NCI-H1694 (cell line): ENCODE measurements around the gene CDH5.

Experiments
- DNase-seq: peaks from one replicate; lab custom pipeline; 2025; lab: John Stamatoyannopoulos, UW

The CDH5 gene

DNA sequence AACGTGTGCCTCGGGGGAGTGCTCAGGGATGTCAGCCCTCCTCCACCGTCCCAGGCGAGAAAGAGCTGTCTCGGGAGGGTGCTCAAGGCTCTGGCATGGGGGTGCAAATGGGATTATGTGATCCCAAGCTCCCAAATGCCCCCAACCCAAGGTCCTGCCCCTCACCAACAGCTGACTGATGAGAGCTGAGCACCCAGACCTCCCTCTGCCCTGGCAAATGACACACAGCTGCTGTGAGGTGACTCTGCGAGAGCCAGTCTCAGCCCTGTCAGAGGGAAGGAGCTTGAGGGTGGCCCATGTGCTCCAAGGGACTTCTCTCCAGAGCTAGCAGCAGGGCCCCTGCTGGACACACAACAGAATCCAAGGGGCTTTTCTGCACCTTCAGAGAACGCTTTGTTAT, 7.7 kb downstream of the CDH5 start:
- DNase-seq: no peak

DNA sequence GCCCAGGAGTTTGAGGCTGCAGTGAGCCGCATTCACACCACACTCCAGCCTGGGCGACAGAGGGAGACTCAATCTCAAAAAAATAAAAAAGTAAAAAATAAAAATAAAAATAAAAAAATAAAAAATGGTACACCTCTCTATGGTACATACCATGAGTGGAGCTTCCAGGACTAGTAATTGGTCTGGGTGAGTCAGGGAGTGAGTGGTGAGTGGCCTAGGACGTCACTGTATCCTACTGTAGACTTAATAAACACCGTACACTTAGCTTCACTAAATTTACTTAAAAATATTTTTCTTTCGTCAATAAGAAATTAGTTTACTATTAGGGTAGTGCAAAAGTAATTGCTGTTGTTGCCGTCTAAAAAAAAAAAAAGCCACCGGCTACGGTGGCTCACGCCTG, 9.0 kb downstream of the CDH5 start:
- no peak for DNase-seq

DNA sequence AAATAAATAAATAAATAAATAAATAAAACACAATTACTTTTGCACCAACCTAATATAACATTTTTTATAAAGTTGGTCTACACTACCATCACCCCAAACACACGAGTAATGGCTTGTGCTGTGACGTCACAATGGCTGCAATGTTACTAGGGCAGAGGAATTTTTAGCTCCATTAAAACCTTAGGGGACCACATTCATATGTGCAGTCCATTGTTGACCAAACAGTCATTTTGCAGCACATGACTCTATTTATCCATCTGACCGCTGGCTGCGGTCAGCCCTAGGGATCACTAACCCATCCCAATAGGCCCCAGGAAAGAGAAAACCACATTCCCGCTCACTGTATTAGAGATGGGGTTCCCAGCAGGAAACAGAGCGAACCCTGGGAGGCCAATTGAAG, 9.6 kb downstream of the CDH5 start:
- DNase-seq: no peak

DNA sequence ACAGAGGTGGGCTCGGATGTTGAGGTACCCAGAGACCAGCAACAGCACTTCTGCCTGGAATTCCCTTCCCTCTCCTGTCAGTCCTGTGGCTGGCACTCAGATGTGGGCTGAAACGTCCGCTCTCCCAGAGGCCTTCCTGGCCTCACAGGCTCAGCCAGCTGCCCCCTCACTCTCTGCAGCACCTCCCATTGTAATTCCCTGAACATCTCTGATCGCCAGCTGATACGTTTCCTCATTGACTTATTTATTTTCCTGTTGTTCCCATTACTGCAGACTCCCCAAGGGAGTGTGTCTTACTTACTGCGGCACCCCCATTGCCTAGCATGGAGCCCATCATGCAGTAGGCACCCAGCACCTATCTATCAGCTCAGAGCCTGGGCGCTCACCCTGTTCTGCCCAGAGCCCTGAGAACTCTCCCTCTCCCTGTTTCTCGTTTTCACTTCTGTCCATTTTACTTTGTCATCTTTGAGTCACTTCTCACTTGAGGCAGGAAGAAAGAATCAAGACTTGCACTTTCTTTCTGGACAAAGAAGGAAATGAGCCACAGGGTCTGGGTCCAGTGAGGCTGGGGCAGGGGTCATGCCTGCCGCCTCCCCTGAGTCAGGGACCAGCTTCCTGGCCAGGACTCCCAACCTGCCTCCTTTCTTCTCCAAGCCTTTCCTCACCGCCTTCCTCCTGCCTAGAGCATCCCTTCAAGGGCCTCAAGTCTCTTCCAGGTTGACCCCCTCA, 10.2 kb downstream of the CDH5 start:
- DNase-seq: no peak

DNA sequence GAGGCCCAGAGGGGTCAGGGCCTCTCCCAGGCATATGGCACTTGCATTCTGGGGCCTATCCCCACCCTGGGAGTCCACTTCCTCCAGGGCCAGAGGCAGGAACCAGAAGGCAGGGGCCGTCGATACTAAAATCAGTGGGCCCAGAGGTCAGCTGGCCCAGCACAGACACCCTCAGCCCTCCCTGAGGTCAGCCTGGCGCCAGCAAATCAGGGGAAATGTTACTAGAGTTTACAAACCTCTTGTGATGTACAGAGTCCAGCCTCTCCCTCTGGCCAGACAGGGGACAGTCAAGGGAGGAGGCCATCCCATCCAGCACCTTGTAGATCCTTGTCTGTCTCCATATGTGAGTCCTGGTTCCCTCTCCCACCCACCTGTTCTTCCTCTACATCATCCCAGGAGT, 10.8 kb downstream of the CDH5 start:
- no peak for DNase-seq

DNA sequence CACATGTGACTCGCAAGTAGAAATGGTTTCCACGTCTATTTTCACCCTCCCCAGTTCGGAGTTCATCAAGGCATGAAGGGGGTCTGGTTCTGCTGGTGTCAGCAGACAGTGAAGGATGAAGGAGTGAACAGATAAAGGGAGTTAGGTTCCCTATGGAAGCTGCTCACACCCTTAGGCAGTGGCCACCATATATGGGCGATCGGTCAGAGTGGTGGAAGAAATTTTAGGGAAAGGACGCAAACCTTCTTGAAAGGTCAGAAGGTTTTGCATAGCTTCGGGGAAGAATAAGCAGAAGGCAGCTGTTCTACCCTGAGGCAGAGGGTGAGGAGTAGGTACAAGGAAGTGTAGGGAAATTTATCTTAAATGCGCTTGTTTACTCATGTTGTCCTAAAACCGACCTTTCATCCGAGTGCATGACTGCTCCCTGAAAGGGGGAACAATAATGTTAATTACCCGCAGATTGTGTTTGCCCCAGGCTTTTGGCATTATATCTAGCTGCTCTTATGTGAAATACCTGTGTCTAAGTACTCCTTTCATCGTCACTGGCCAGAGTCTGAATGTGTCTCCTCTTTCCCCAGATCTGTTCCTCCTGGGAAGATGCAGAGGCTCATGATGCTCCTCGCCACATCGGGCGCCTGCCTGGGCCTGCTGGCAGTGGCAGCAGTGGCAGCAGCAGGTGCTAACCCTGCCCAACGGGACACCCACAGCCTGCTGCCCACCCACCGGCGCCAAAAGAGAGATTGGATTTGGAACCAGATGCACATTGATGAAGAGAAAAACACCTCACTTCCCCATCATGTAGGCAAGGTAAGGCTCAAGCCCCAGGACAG, 12.5 kb downstream of the CDH5 start:
- no peak for DNase-seq

DNA sequence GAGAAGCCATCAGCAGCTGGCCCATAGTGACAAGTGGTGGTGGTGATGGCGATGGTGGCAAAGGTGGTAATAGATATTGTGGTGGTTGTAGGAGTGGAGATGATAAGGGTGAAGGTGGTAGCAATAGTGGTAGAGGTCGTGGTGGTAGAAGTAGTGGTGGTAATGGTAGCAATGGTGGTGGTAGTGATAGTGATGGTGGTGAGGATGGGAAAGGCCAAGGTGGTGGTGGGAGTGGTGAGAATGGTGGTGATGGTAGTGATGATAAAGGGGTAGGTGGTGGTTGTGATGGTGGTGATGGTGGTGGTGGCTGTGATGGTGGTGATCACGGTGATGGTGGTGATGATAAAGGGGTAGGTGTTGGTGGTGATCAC, 13.1 kb downstream of the CDH5 start:
- DNase-seq: no peak

DNA sequence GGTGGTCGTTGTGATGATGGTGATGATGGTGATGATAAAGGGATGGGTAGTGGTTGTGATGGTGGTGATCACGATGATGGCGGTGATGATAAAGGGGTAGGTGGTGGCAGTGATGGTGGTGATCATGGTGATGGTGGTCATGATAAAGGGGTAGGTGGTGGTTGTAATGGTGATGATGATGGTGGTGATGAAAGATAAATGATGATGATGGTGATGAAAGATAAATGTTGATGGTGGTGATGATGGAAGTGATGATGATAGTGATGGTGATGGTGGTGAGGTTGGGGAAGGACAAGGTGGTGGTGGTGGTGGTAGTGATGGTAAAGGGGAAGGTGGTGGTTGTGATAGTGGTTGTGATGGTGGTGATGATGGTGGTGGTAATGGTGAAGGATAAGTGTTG, 13.9 kb downstream of the CDH5 start:
- DNase-seq: no peak

DNA sequence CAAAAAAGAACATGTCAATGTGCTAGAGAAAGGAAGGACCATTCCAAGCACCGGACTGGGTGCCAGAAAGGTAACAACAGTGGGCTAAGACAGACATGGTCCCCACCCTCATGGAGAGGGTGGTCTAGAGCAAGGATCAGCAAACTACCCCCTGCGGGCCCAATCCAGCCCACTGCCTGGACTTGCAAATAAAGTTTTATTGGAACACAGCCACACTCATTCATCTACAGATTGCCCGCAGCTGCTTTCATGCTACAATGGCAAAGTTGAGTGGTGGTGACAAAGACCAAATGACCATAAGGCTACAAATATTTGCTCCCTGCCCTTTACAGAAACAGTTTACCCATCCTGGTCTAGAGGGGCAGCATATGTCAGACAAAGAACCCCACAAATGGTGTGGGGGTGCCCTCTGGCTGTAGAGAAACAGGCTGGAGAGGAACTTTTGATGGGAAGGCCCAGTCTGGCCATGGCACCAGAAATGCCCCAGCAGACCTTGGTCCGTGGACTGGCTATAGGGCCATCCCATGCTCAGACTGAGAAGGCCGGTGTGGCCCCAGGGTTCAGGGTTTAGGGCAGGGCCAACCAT, 15.2 kb downstream of the CDH5 start:
- DNase-seq: no peak

DNA sequence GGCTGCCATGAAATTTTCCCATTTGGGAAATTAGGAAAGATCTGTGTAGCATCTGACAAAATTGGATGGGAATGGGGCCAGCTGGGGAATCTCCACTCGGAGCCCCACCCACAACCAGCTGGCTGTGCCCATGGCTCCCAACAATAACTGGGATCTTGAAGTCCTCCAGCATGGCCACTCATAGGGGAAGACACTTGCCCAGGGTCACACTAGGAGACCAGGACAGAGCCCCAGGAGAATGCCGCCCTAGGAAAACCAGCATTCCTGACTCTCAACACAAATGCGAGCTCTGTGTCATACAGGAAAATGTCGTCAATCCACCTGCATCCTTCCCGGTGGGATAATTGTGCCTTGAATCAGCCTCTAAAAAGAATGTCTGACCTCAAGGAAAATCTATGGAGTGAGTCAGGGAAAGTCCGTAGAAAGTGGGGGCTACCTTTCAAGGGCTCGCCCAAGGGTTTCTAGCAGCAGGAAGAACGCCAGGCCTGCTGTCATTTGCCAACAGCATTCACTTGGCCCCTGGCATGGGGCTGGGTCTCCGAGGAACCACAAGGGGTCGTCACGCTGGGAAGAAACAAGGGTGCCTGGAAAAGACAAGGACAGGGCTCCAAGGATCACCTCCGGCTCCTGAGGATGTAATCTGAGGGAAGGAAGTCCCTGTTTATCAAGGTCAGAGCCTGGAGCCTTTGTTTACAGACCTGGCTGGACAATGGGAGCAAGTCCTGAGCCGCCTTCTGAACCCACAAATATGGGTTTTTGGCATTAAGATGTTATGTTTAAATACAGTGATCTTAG, 15.9 kb downstream of the CDH5 start:
- no peak for DNase-seq

DNA sequence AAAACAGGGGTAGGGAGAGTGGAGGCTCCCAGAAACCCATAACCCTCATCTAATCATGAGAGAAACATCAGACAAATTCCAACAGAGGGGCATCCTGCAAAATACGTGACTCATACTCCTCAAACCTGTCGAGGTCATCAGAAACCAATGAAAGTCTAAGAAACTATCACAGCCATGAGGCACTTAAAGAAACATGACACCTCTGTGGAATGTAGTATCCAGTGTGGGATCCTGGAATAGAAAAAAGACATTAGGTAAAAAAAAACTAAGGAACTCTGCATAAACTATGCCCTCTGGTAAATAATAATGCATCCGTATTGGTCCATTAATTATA, 16.4 kb downstream of the CDH5 start:
- no peak for DNase-seq

DNA sequence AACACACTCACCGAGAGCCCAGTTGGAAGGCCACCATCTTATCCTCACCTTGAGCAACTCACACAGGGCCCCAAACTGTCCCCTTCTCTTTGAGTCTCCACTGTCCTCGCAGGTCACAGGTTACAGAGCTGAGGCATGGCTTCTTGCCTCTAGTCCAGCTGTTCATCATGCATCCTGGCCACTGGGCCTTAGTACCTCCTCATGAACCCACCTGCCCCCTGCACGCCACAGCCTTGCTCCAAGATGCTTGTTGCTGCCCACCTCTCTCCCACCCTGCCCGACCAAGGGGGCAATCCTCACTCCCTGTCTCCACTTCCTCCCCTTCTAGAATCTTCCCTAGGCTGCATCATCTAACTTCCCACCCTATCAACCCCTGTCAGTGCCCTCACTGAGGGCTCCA, 17.1 kb downstream of the CDH5 start:
- DNase-seq: no peak

DNA sequence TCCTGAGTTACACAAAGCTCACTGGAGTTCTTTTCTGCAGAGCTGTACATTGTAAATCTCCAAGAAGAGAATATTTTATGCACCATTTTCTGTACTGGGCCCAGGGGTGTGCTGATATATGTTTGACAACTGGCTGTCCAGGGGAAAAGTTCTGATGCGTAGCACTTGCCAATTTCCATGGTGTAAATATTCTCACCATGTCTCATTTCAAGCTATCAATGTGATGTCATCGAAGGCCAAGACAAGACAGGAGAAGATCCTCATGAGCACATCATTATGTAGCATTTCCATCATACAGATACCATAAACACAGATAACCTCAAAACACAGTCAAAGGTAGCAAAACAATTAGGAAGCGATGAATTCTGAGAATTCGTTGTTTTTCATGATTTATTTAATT, 18.9 kb downstream of the CDH5 start:
- DNase-seq: no peak

DNA sequence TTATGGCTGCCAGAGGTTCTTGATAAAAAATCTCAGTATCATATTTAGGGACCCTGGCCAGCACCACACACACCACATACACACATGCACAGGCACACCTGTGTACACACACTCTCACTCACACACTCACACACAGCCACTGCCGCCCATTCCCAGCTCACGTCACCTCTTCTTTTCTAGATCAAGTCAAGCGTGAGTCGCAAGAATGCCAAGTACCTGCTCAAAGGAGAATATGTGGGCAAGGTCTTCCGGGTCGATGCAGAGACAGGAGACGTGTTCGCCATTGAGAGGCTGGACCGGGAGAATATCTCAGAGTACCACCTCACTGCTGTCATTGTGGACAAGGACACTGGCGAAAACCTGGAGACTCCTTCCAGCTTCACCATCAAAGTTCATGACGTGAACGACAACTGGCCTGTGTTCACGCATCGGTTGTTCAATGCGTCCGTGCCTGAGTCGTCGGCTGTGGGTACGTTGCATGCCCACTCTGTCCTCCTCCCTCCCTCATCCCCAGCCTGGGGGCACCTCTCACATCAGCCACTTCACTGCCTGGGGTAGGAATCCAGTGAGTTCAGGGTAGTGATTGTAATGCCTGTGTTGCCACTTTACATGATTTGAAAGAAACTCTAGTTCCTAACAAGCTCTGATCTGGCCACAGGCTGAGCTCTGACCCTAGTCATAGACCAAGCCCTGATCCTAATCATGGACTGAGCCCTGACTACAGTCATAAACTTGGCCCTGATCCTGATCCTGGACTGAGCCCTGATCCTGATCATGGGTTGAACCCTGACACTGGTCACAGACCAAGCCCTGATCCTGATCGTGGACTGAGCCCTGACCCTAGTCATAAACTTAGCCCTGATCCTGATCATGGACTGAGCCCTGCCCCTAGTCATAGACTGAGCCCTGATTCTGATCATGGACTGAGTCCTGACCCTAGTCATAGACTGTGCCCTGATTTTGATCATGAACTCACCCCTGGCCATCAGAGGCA, 20.4 kb downstream of the CDH5 start:
- DNase-seq: no peak

DNA sequence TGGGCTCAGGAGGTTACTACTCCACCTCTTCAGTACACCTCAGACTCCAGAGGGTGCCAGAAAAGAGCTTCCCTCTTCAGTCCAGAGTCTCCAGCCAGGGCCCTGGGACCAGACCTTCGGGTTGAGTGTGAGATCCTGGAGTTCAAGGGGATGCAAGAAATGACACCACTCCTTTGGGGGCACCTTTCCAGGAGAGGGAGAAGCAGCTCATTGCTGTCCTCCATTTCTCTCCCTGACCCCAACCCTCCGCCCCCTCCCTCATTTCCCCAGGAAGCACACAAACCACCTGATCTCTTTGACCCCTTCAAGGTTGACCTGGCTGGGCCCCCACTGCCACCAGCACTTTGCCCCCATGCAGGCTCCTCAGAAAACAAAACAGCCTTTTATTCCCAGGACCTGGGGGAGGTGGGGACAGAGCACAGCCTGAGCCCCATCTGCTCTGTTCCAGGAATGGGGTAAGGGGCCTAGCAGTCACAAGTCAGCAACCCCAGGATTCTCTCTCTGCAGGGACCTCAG, 21.4 kb downstream of the CDH5 start:
- DNase-seq: no peak

DNA sequence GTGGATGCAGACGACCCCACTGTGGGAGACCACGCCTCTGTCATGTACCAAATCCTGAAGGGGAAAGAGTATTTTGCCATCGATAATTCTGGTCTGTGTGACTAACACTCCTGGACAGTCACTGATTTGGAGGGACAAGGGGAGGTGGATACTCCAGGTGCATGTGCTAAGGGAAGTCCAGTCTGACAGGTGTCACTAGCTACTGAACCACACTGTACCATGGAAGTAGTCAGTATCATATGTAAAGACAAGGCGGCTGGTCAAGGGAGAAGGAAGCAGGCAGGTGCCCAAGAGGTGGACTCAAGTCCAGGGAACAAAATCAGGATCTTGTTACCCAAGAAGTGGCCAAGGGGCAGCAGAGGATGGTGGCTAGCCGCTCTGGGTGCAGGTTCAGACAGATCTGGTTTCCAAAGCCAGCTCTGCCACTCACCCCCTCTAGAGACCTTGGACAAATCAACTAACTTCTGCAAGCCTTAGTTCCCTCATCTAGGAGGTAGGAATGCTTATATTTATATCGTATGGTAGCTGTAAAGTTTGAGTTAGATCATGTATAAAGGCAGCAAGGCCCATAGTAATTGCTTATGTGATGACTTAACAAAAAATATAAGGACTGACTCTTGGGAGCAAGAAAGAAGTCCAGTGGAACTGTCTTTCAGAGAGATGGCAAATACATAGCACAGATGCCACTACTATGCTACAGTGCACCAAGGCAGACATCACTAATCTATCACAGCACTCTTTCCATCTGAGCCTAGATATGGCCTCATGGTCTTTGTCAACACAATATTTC, 22.1 kb downstream of the CDH5 start:
- DNase-seq: no peak

DNA sequence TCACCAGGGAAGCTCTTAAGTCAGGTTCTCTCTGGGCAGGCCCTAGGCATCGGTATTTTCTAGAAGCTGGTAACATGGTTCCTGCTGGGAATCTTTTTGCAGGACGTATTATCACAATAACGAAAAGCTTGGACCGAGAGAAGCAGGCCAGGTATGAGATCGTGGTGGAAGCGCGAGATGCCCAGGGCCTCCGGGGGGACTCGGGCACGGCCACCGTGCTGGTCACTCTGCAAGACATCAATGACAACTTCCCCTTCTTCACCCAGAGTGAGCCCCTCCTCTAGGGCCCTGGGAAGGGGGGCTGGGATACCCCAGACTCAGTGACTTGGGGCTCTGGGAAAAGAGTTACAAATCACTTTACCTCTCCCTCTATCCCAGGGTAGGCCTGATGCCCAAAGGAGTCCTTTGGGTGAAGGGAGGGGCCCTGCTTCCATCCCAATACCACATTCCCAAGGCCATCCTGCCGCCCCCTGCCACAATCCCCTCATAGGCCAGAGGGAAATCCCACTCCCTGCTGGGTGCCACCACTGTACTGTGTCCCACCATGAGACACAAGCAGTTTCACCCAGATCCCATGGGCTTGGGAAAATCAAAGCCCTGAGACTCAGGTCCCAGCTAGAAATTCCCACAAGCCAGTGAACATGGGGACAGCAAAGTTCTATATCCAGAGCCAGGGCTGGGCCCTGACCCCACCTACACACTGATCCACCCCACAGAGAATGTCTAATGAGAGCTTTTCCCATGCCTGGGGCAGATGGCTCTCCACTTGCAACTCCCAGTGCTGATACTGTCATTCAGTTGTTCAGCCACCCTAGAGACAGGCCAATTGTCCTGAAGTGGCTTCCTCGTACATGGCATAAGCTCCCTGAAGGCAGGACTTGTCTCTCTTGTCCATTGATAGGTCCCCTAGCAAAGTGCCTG, 23.0 kb downstream of the CDH5 start:
- no peak for DNase-seq

DNA sequence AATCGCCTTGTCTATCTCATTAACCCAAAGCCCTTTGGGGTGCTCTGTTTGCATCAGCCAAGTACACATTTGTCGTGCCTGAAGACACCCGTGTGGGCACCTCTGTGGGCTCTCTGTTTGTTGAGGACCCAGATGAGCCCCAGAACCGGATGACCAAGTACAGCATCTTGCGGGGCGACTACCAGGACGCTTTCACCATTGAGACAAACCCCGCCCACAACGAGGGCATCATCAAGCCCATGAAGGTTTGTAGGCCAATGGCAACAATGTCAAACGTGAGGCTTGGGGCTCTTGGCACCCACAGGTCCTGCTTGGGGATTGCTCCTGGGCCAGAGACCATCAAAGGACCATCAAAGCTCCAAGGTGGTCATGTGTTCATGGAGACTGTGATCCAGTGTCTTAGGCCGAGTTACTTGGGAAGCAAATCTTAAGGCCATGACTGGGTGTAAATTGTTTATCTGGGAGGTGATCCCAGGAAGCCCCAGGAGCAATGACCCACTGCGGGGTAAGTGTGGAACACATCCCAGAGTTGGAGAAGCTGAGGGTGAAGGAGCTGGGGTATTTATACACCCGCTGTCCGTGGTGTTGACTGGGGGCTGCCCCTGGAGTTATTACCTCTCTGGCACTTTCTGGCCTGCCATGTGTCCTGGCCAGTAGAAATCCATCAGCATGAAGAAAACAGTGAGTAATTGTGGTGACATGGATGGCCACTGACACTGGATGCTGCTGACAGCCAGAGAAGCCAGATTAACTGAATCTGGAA, 24.0 kb downstream of the CDH5 start:
- DNase-seq: no peak
